ENCODE data around the gene KBTBD3. TPM values are rescaled to one million over a fixed set of nuclear protein-coding genes. Genes with fewer than 3 reads are reported as not detected.
A peak's percentile ranks its signal among the peaks of the same experiment; 100 is the strongest.

The KBTBD3 gene
- total RNA-seq, 2 experiments from 2014 or later: 6.5 to 10.3 TPM

DNA sequence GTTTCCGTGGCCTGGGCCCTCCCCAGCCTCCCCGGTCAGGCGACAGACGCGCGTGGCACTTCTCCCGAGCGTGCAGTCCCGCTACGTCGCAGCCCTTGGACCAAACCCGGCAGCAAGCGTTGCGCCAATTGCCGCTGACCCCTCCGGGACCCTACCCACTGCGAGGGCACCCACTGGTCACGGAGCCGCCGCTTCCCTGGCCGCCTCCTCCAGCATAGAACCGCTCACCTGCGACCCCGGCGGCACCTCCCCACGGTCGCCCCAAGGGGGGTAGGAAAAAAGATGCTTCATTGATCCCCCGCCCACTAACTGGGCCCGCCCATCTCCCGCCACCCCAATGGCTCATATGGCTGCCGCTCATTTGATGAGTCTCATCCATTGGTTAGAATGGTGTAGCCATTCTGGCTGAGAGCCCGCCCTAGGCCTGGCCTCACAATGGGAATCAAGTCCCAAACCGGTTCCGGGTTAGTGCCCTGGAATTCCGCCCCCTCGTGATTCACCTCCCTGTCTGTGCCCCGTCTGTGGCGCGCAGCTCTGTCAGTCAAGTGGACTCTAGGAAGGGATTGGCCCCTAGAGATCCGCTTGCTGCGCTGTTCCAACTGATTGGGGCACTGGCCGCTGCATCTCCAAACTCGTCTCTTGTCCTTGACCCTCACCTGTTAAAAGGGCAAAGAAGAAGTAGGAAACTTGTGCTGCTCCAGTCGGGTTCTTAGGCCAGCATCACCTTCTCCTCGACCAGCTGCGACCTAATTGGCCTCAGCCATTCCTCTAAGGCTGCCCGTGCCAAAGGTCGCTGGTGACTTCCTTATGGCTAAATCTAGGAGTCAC, 55.0 kb downstream of the KBTBD3 start, which contains the start of gene MSANTD4:
TSS of gene MSANTD4 (minus strand) at position 274 of the 828 bp plus-strand sequence. CDS start 11,323 bp downstream, outside the sequence.
- H3K4me3 ChIP-seq (ENCODE audit: low read depth, low read length, poor library complexity, severe bottlenecking): peak within 1 kb of the TSS; percentile 94
- peak within 1 kb of the TSS; percentile 54 for H3K27ac ChIP-seq (ENCODE audit: low read depth, low read length, poor library complexity, severe bottlenecking)
- H2AFZ ChIP-seq (ENCODE audit: low read length): peak within 1 kb of the TSS; percentile 86
- TF ChIP-seq, protein P1, sequence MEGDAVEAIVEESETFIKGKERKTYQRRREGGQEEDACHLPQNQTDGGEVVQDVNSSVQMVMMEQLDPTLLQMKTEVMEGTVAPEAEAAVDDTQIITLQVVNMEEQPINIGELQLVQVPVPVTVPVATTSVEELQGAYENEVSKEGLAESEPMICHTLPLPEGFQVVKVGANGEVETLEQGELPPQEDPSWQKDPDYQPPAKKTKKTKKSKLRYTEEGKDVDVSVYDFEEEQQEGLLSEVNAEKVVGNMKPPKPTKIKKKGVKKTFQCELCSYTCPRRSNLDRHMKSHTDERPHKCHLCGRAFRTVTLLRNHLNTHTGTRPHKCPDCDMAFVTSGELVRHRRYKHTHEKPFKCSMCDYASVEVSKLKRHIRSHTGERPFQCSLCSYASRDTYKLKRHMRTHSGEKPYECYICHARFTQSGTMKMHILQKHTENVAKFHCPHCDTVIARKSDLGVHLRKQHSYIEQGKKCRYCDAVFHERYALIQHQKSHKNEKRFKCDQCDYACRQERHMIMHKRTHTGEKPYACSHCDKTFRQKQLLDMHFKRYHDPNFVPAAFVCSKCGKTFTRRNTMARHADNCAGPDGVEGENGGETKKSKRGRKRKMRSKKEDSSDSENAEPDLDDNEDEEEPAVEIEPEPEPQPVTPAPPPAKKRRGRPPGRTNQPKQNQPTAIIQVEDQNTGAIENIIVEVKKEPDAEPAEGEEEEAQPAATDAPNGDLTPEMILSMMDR (conservative IDR thresholded peaks at IDR 0.05; ENCODE audit: low read length): no peak
- no peak for TF ChIP-seq EZH2phosphoT487 (IDR thresholded peaks at IDR 0.05; ENCODE audit: borderline replicate concordance, low read depth, low read length)
- peak within 1 kb of the TSS; percentile 76 for H3K4me2 ChIP-seq (ENCODE audit: low read length)
- H3K9me3 ChIP-seq (ENCODE audit: low read length): no peaks in the 10 kb centered on the region
- no peaks in the 10 kb centered on the region for H3K9me2 ChIP-seq (ENCODE audit: insufficient read depth, low read length)
- H3K4me1 ChIP-seq (ENCODE audit: insufficient read depth, low read length, poor library complexity, severe bottlenecking): peaks cover 35% of the 10 kb centered on the region
- ChIA-PET CTCF (ENCODE audit: unreplicated experiment) (interaction anchor here (0.6 kb wide), 1 partner anchor 82 kb away, joined by 3 read pairs; no protein-coding TSS in a partner anchor), POLR2A (interaction anchor here (0.6 to 1.5 kb wide), 2 partner anchors 12 to 90 kb away, joined by 4 read pairs; no protein-coding TSS in a partner anchor)
- intact Hi-C loops (cut with micrococcal nuclease; ENCODE audit: unreplicated experiment): loop anchor here (1.0 kb wide), 1 partner anchor 54 kb away; no protein-coding TSS in a partner anchor
- peaks cover 47% of the 10 kb centered on the region for H3K79me2 ChIP-seq (ENCODE audit: insufficient read depth, low read depth, low read length)
- peaks cover 30% of the 10 kb centered on the region for H3K36me3 ChIP-seq (ENCODE audit: insufficient read depth, low read length)
- peaks cover 19% of the 10 kb centered on the region; the same call in 1 of the 2 replicates for H4K20me1 ChIP-seq (ENCODE audit: insufficient read depth, low read length)
- no TSS peak for BruUV-seq (replicated peaks)
- DNase-seq (ENCODE audit: low spot score): peak; percentile 99

DNA sequence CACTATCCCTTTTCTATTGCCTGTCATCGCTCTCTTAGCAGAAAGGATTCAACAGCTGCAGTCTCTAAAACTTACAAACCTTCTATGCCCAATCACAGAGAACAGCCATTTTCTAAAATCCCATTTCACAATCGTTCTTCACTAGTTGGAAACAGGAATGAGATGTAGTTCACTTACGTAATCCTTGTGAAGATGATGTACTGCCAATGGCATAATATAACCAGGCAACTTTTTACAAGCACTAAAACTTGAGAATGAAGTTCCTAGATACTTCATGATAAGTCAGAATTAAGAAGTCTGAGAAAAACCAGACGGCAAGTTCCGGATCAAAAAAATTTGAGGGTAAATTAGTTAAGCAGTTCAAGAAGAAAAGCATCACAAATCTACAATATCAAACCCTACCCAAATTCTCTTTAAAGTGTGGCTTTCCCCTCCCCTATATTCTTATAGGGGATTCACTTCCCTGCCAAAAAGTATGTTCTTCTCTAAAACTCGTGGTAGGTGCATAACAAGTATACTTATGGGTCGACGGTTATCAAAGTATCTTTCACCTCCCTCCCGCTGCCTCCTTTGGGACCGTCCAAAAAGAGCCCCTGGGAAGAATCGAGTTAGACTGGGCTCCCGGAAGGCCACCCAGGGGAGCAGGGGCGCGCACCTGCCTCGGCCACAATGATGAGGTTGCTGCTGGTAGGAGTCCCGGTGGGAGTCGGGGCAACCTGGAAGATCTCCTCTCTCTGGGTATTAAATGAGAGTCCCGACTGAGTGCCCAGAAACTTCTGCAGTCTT, 55.8 kb downstream of the KBTBD3 start:
- ChIA-PET POLR2A (no interaction called here), CTCF (ENCODE audit: unreplicated experiment) (no interaction called here)
- DNase-seq (ENCODE audit: low spot score): peak; percentile 54
- Histone ChIP-seq H3K9me2 (ENCODE audit: insufficient read depth, low read length) (no peaks in the 10 kb centered on the region), H3K4me3 (ENCODE audit: low read depth, low read length, poor library complexity, severe bottlenecking) (peak overlapping the region; percentile 94), H3K79me2 (ENCODE audit: insufficient read depth, low read depth, low read length) (peaks cover 55% of the 10 kb centered on the region), H3K4me1 (ENCODE audit: insufficient read depth, low read length, poor library complexity, severe bottlenecking) (peaks cover 40% of the 10 kb centered on the region), H4K20me1 (ENCODE audit: insufficient read depth, low read length) (peaks cover 26% of the 10 kb centered on the region; the same call in 1 of the 2 replicates), H3K36me3 (ENCODE audit: insufficient read depth, low read length) (peaks cover 37% of the 10 kb centered on the region), H3K4me2 (ENCODE audit: low read length) (peak overlapping the region; percentile 76), H3K9me3 (ENCODE audit: low read length) (no peaks in the 10 kb centered on the region), H3K27ac (ENCODE audit: low read depth, low read length, poor library complexity, severe bottlenecking) (peak overlapping the region; percentile 54), H2AFZ (ENCODE audit: low read length) (peak overlapping the region; percentile 76; the same call in 1 of the 2 replicates)
- BruUV-seq (replicated peaks): no TSS peak
- intact Hi-C loops (cut with micrococcal nuclease; ENCODE audit: unreplicated experiment): no loop called here
- TF ChIP-seq, protein P1 (conservative IDR thresholded peaks at IDR 0.05; ENCODE audit: low read length): no peak
- no peak for TF ChIP-seq EZH2phosphoT487 (IDR thresholded peaks at IDR 0.05; ENCODE audit: borderline replicate concordance, low read depth, low read length)

Measured in OCI-LY7 (cell line).